H1 (cell line): Measurements from ENCODE around the gene C22orf31. TPM values are rescaled to one million over a fixed set of nuclear protein-coding genes. Genes with fewer than 3 reads are reported as not detected.

ENCODE experiments used
- CTCF ChIA-PET: fragments of 300-600 bp; sonication (Branson Sonifier 250); formaldehyde crosslinking; loops from one replicate; lab custom pipeline; 2021; ENCODE audit not compliant: partially characterized antibody; lab: Charles Lee
- POLR2A ChIA-PET: fragments of 300-600 bp; sonication (Branson Sonifier 250); formaldehyde crosslinking; loops from one replicate; lab custom pipeline; 2021; ENCODE audit warnings: inconsistent platforms; ENCODE audit not compliant: partially characterized antibody; lab: Charles Lee
- DNase-seq, 2 experiments: peaks; one replicate each; pipeline versions ENCODE4 v3.0.0 to v3.0.0-alpha.2; 2010 to 2022; ENCODE audit warnings: low spot score in 2 of 2, low read depth in 1 of 2, mixed read lengths in 1 of 2
- FAIRE-seq: peaks from 2 replicates; lab custom pipeline; 2011; peaks lifted over from hg19 to GRCh38; lab: Jason Lieb, UNC
- H2AFZ ChIP-seq: 2 replicates; pipeline ENCODE4 v1.8.1; 2012; ENCODE audit warnings: low read length, inconsistent platforms
- H2AK5ac ChIP-seq: 2 replicates; pipeline ENCODE4 v1.6.1; 2013; ENCODE audit warnings: low read depth, low read length
- H2BK120ac ChIP-seq: replicated peaks from 2 replicates; pipeline ENCODE3; 2013; ENCODE audit warnings: low read depth, low read length, inconsistent platforms
- H2BK12ac ChIP-seq: 2 replicates; pipeline ENCODE4 v1.6.1; 2013; ENCODE audit warnings: low read depth, low read length
- H2BK15ac ChIP-seq: 2 replicates; pipeline ENCODE4 v1.6.1; 2013; ENCODE audit warnings: low read length
- H2BK20ac ChIP-seq: 2 replicates; pipeline ENCODE4 v1.6.1; 2013; ENCODE audit warnings: low read length
- H2BK5ac ChIP-seq: 2 replicates; pipeline ENCODE4 v1.6.1; 2013; ENCODE audit warnings: low read depth, low read length
- H3K14ac ChIP-seq: 2 replicates; pipeline ENCODE4 v1.6.1; 2013; ENCODE audit warnings: inconsistent platforms; ENCODE audit not compliant: insufficient read length
- H3K18ac ChIP-seq: 2 replicates; pipeline ENCODE4 v1.6.1; 2013; ENCODE audit warnings: low read length; ENCODE audit errors: extremely low read depth
- H3K23ac ChIP-seq: 2 replicates; pipeline ENCODE4 v1.6.1; 2013; ENCODE audit warnings: inconsistent platforms; ENCODE audit not compliant: insufficient read length
- H3K23me2 ChIP-seq: 2 replicates; pipeline ENCODE4 v1.6.1; 2013; ENCODE audit warnings: low read depth, low read length
- H3K27ac ChIP-seq: 2 replicates; pipeline ENCODE4 v1.6.1; 2011; ENCODE audit warnings: low read depth, low read length, inconsistent platforms
- H3K27me3 ChIP-seq, 4 experiments: replicated peaks in 1 of 4; 1 replicate in 1 of 4; 2 replicates in 3 of 4; pipeline versions ENCODE4 v1.6.1 to v1.8.1; 2011 to 2013; ENCODE audit warnings: low read length in 3 of 4, mild to moderate bottlenecking in 3 of 4, inconsistent platforms in 2 of 4, mixed read lengths in 2 of 4, moderate library complexity in 1 of 4; ENCODE audit not compliant: control insufficient read depth in 3 of 4, insufficient read depth in 3 of 4; ENCODE audit errors: extremely low read depth in 1 of 4
- H3K36me3 ChIP-seq, 4 experiments: 2 replicates each; pipeline versions ENCODE4 v1.6.1 to v1.8.1; 2011 to 2013; ENCODE audit warnings: mild to moderate bottlenecking in 4 of 4, low read length in 3 of 4, moderate library complexity in 2 of 4, control low read depth in 1 of 4, inconsistent platforms in 1 of 4; ENCODE audit not compliant: insufficient read depth in 4 of 4, control insufficient read depth in 2 of 4
- H3K4ac ChIP-seq: replicated peaks from 2 replicates; pipeline ENCODE3; 2013; ENCODE audit warnings: low read length, low read depth, mixed read lengths, inconsistent platforms; ENCODE audit not compliant: insufficient read length
- H3K4me1 ChIP-seq, 4 experiments: replicated peaks in 1 of 4; 1 replicate in 1 of 4; 2 replicates in 3 of 4; pipeline versions ENCODE4 v1.6.1 to v1.8.1; 2011 to 2013; ENCODE audit warnings: low read length in 3 of 4, inconsistent platforms in 2 of 4, mixed read lengths in 1 of 4; ENCODE audit not compliant: insufficient read depth in 4 of 4, control insufficient read depth in 3 of 4
- H3K4me2 ChIP-seq, 2 experiments: 2 replicates each; pipeline versions ENCODE4 v1.6.1 to v1.8.1; 2011 to 2013; ENCODE audit warnings: low read depth in 2 of 2, low read length in 2 of 2, control low read depth in 1 of 2, inconsistent platforms in 1 of 2, mild to moderate bottlenecking in 1 of 2; ENCODE audit not compliant: insufficient read depth in 1 of 2
- H3K4me3 ChIP-seq, 4 experiments: fragments of 200-600, 300-600 bp in 1 of 4; sonication (generic), shearing (Covaris generic), sonication (Bioruptor Twin) in 1 of 4; 2 replicates each; pipeline versions ENCODE4 v1.5.1 to v1.8.1; 2011 to 2016; ENCODE audit warnings: low read length in 4 of 4, low read depth in 3 of 4, control low read depth in 2 of 4, inconsistent platforms in 2 of 4, mild to moderate bottlenecking in 2 of 4, mixed read lengths in 1 of 4, moderate library complexity in 1 of 4; ENCODE audit not compliant: insufficient read depth in 2 of 4; ENCODE audit errors: extremely low read depth in 1 of 4
- H3K56ac ChIP-seq: replicated peaks from 2 replicates; pipeline ENCODE3; 2013; ENCODE audit warnings: low read depth, mild to moderate bottlenecking, mixed read lengths, low read length, inconsistent platforms; ENCODE audit not compliant: insufficient read length
- H3K79me1 ChIP-seq: 2 replicates; pipeline ENCODE4 v1.6.1; 2013; ENCODE audit warnings: low read depth, low read length, control low read depth
- H3K79me2 ChIP-seq, 2 experiments: 2 replicates each; pipeline versions ENCODE4 v1.6.1 to v1.8.1; 2012 to 2013; ENCODE audit warnings: low read length in 2 of 2, mild to moderate bottlenecking in 2 of 2, inconsistent platforms in 1 of 2; ENCODE audit not compliant: insufficient read depth in 2 of 2, control insufficient read depth in 1 of 2
- H3K9ac ChIP-seq, 4 experiments: replicated peaks in 1 of 4; 1 replicate in 1 of 4; 2 replicates in 3 of 4; pipeline versions ENCODE4 v1.6.1 to v1.8.1; 2011 to 2013; ENCODE audit warnings: low read depth in 3 of 4, low read length in 3 of 4, control low read depth in 2 of 4, mild to moderate bottlenecking in 2 of 4, moderate library complexity in 2 of 4, inconsistent platforms in 1 of 4; ENCODE audit errors: extremely low read depth in 1 of 4
- H3K9me3 ChIP-seq, 2 experiments: 2 replicates each; pipeline versions ENCODE4 v1.6.1 to v1.8.1; 2012 to 2013; ENCODE audit warnings: mild to moderate bottlenecking in 2 of 2, moderate library complexity in 2 of 2, control low read depth in 1 of 2, inconsistent platforms in 1 of 2, low read depth in 1 of 2, low read length in 1 of 2, mixed read lengths in 1 of 2; ENCODE audit not compliant: insufficient read depth in 2 of 2
- H4K20me1 ChIP-seq, 2 experiments: replicated peaks in 1 of 2; 2 replicates each; pipeline versions ENCODE3 to v1.8.1; 2011 to 2013; ENCODE audit warnings: inconsistent platforms in 2 of 2, low read length in 2 of 2, mild to moderate bottlenecking in 1 of 2; ENCODE audit not compliant: insufficient read depth in 2 of 2, control insufficient read depth in 1 of 2
- H4K5ac ChIP-seq: 2 replicates; pipeline ENCODE4 v1.6.1; 2013; ENCODE audit warnings: low read length, low read depth, mixed read lengths, inconsistent platforms; ENCODE audit not compliant: insufficient read length
- H4K8ac ChIP-seq: 2 replicates; pipeline ENCODE4 v1.8.0; 2013; ENCODE audit warnings: mild to moderate bottlenecking, moderate library complexity, low read length, inconsistent platforms; ENCODE audit not compliant: insufficient read depth; ENCODE audit errors: extremely low read depth
- H4K91ac ChIP-seq: replicated peaks from 2 replicates; pipeline ENCODE3; 2013; ENCODE audit warnings: low read length, mixed read lengths, inconsistent platforms; ENCODE audit not compliant: insufficient read length
- ASH2L ChIP-seq: fragments of 200-600, 300-600 bp; sonication (generic); IDR thresholded peaks from one replicate; pipeline ENCODE4 v1.7.1; 2017; ENCODE audit warnings: low read length
- HDAC6 ChIP-seq: IDR thresholded peaks from one replicate; pipeline ENCODE4 v1.7.1; 2012; ENCODE audit warnings: low read depth, mild to moderate bottlenecking, inconsistent platforms, low read length, moderate library complexity
- JUN ChIP-seq: IDR thresholded peaks from 2 replicates; pipeline ENCODE4 v1.6.1; 2011; ENCODE audit warnings: low read depth, mild to moderate bottlenecking, improper control_type of control experiment, low read length
- POU5F1 ChIP-seq: IDR thresholded peaks from 2 replicates; pipeline ENCODE4 v1.6.1; 2011; ENCODE audit warnings: low read depth, mild to moderate bottlenecking, low read length, moderate library complexity
- SP1 ChIP-seq: IDR thresholded peaks from 2 replicates; pipeline ENCODE4 v1.6.1; 2011; ENCODE audit warnings: low read depth, low read length
- SP4 ChIP-seq: IDR thresholded peaks from 2 replicates; pipeline ENCODE4 v1.6.1; 2012; ENCODE audit warnings: low read length, inconsistent platforms
- WGBS, 2 experiments: shearing (Covaris generic) in 1 of 2; methylation state at CpG; one replicate each; pipeline versions ENCODE4 v1.1.6 to v1.1.7; 2013 to 2015; ENCODE audit warnings: low lambda C conversion rate in 2 of 2, mixed read lengths in 2 of 2, inconsistent platforms in 1 of 2, low coverage in 1 of 2, missing lambda C conversion rate in 1 of 2; ENCODE audit not compliant: insufficient replicate concordance in 2 of 2, insufficient coverage in 1 of 2, insufficient read length in 1 of 2; ENCODE audit errors: extremely low coverage in 1 of 2, missing lambda C conversion rate in 1 of 2; 5-methylcytosine and 5-hydroxymethylcytosine counted together
- polyA plus RNA-seq, 7 experiments: library from polyadenylated mRNA; depleted of rRNA in 3 of 7; stranded (reverse) in 5 of 7; unstranded in 2 of 7; fragments of >200 nt in 5 of 7; fragments of 200-250 nt in 2 of 7; gene quantifications; 1 replicate in 5 of 7; 2 replicates in 1 of 7; 4 replicates in 1 of 7; pipeline versions ENCODE4 v1.2.1 to v1.2.3, GENCODE V29; 2011 to 2013; ENCODE audit warnings: missing spikeins in 2 of 7, mixed read lengths in 2 of 7
- total RNA-seq: library from RNA; stranded (reverse); fragmentation: NEBNext Ultra II Directional; extraction: Animal tissue kit (Norgen Biotek cat#: 25700); gene quantifications from 2 replicates; pipeline ENCODE4 v1.2.1, GENCODE V29; 2021
- TF ChIP-seq, protein P1 (sequence below): IDR thresholded peaks from 2 replicates; pipeline ENCODE4 v1.6.1; 2011; ENCODE audit warnings: low read length, improper control_type of control experiment

C22orf31 gene
- total and polyA plus RNA-seq, 2 of the 8 experiments (the other 6 are each of a cell fraction or from before 2014, with no cell fraction given) = not detected

DNA sequence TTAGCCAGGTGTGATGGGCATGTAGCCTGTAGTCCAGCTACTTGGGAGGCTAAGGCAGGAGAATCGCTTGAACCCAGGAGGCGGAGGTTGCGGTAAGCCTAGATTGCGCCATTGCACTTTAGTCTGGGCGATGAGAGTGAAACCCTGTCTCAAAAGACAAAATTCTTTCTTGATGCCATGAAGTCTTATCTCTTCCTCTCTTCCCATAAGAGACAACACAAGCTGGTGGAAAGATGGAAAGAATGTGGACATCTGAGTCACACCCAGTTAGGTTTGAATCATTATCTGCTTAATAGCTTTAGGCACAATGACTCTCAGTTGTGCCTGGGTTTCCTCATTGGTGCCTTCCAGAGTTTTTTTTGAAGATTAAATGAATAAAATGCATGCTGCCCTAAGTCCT lies 46.5 kb upstream of the C22orf31 start:
- Histone ChIP-seq H3K23me2 (no peaks in the 10 kb centered on the region; the same call in 1 of the 2 replicates), H3K4ac (no peak overlapping the region), H3K4me1 (peaks cover 0 to 4% (median 3%) of the 10 kb centered on the region in 4 experiments; a peak in 4 of 7 replicates), H3K4me3 (no peak overlapping the region), H4K5ac (no peak overlapping the region), H3K56ac (no peak overlapping the region), H2BK5ac (no peak overlapping the region), H3K79me2 (no peaks in the 10 kb centered on the region), H3K4me2 (no peak overlapping the region), H3K9ac (no peak overlapping the region), H3K79me1 (no peaks in the 10 kb centered on the region), H3K27me3 (no peaks in the 10 kb centered on the region), H2AFZ (no peak overlapping the region), H2BK15ac (no peak overlapping the region), H3K23ac (no peak overlapping the region), H3K9me3 (no peaks in the 10 kb centered on the region), H4K91ac (no peak overlapping the region), H2BK20ac (no peak overlapping the region), H4K20me1 (no peaks in the 10 kb centered on the region), H3K14ac (no peak overlapping the region), H2BK120ac (no peak overlapping the region), H3K36me3 (no peaks in the 10 kb centered on the region), H4K8ac (no peak overlapping the region), H2AK5ac (no peak overlapping the region), H3K18ac (no peak overlapping the region), H2BK12ac (no peak overlapping the region), H3K27ac (no peak overlapping the region)
- FAIRE-seq (no peak), DNase-seq (no peak)
- POLR2A ChIA-PET = no interaction called here
- CTCF ChIA-PET = interaction anchor here (0.6 to 1.3 kb wide), 4 partner anchors 9 to 334 kb away, joined by 3 to 4 read pairs (median 3); no protein-coding TSS in a partner anchor
- 97% methylated on average over 5 of the region's 5 CpGs; no CpG with 5 or more reads in 1 of the 2 experiments for WGBS, 2 experiments
- TF ChIP-seq, protein P1, sequence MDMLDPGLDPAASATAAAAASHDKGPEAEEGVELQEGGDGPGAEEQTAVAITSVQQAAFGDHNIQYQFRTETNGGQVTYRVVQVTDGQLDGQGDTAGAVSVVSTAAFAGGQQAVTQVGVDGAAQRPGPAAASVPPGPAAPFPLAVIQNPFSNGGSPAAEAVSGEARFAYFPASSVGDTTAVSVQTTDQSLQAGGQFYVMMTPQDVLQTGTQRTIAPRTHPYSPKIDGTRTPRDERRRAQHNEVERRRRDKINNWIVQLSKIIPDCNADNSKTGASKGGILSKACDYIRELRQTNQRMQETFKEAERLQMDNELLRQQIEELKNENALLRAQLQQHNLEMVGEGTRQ = no peak
- TF ChIP-seq POU5F1 (no peak), SP1 (no peak), SP4 (no peak), ASH2L (no peak), JUN (no peak), HDAC6 (no peak)
